HFF-Myc (cell line): Measurements from ENCODE around the gene CALML4.
"Not testable (repeated sequence)": the region's sequence is repeated elsewhere in the genome, so short reads cannot be mapped to it uniquely, and the experiment has no call there.

Source experiments
- DNase-seq: peaks from one replicate; pipeline ENCODE4 v3.0.0-alpha.2; 2011; ENCODE audit warnings: low read depth; ENCODE audit errors: extremely low read depth
- H3K4me3 ChIP-seq: replicated peaks from 2 replicates; pipeline ENCODE4 v1.5.1; 2011; ENCODE audit warnings: low read depth, mild to moderate bottlenecking, control low read depth, low read length
- CTCF ChIP-seq: IDR thresholded peaks from 2 replicates; pipeline ENCODE4 v1.5.1; 2012; ENCODE audit warnings: mild to moderate bottlenecking, low read depth, low read length, control low read depth; ENCODE audit errors: missing control alignments

Gene CALML4

GRCh38 chr15:68176601-68177000 lies 28.5 kb downstream of the CALML4 start:
- DNase-seq, result no peak
- TF ChIP-seq CTCF, result no peak
- H3K4me3 ChIP-seq, result no peak overlapping the region

- H3K4me3 ChIP-seq, result no peak overlapping the region
- no peak for TF ChIP-seq CTCF
- DNase-seq, result no peak
These were observed 29.6 kb downstream of the CALML4 start for GRCh38 chr15:68175526-68175925.

- no peak overlapping the region for H3K4me3 ChIP-seq
- no peak for TF ChIP-seq CTCF
- no peak for DNase-seq
These were observed 32.0 kb downstream of the CALML4 start for GRCh38 chr15:68173119-68173518.

GRCh38 chr15:68172037-68172436 lies 33.1 kb downstream of the CALML4 start:
- not testable (repeated sequence) for H3K4me3 ChIP-seq, DNase-seq

GRCh38 chr15:68166847-68167246 lies 38.3 kb downstream of the CALML4 start:
- H3K4me3 ChIP-seq, result no peak overlapping the region
- TF ChIP-seq CTCF, result no peak
- DNase-seq, result no peak

- no peak for DNase-seq
- no peak for TF ChIP-seq CTCF
- no peak overlapping the region for H3K4me3 ChIP-seq
These were observed 41.9 kb downstream of the CALML4 start for GRCh38 chr15:68163191-68163590.

- no peak for TF ChIP-seq CTCF
- H3K4me3 ChIP-seq, result no peak overlapping the region
- no peak for DNase-seq
These were observed 47.0 kb downstream of the CALML4 start for GRCh38 chr15:68158046-68158628.

- no peak overlapping the region for H3K4me3 ChIP-seq
These were observed 48.1 kb downstream of the CALML4 start for GRCh38 chr15:68157074-68157473.

More at GRCh38 chr15:68157074-68157473, 48.1 kb downstream of the CALML4 start:
- no peak for TF ChIP-seq CTCF
- DNase-seq, result no peak
